Measurements from ENCODE around the gene OLFML1.

GRCh38 chr11:7436146-7436545 lies 49.2 kb upstream of the OLFML1 start:
- TF ChIP-seq FOS (IDR thresholded peaks at IDR 0.05; ENCODE audit: borderline replicate concordance, extremely low read depth, insufficient read length) = no peak
- TF ChIP-seq GATAD2B (conservative IDR thresholded peaks at IDR 0.05; ENCODE audit: low read depth) = no peak
- TF ChIP-seq ZNF274 (IDR thresholded peaks at IDR 0.05; ENCODE audit: insufficient read depth, insufficient read length) = no peak
- no peak for TF ChIP-seq CHD4 (IDR thresholded peaks at IDR 0.05)
- no peak for TF ChIP-seq CREB1 (IDR thresholded peaks at IDR 0.05; ENCODE audit: low read depth)
- no peak for TF ChIP-seq EP300 (IDR thresholded peaks at IDR 0.05; ENCODE audit: borderline replicate concordance in 1 of 2, control insufficient read depth in 1 of 2, low read depth in 2 of 2, low read length in 2 of 2)
